GM12801 (cell line): Measurements from ENCODE around the gene ADGRA1.

ENCODE experiments used
- TF ChIP-seq, protein P1 (sequence below): IDR thresholded peaks from one replicate; pipeline ENCODE4 v1.5.1; 2011; ENCODE audit warnings: control low read depth; ENCODE audit not compliant: insufficient read length; ENCODE audit errors: extremely low read depth

The ADGRA1 gene

DNA sequence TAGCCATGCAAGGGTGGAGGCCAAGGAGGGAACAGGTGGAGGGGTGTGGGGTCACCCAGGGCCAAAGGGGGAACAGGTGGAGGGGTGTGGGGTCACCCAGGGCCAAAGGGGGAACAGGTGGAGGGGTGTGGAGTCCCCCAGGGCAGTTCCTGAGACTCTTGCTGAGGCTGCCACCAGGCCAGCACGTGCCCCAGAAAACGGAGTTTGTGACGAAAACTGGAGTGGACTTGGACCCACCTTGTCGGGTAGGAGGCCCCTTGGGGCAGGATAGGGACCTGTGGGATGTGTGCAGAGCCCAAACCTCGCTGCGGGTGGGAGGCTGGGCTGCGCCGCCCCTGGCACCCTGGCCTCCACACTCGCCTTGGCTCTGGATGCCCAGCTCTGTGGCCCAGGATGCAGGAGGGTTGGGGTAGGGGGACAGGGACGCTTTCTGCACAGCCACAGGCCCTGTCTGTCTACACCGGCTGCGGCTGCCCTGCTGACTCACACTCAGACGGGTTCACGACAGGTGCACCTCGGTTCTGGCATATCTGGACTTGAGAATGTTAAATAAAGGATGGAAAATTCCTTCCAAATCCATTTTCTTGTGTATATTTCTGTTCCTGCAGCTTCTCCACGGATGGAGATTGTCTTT lies 562 bp upstream of the ADGRA1 start:
- TF ChIP-seq, protein P1, sequence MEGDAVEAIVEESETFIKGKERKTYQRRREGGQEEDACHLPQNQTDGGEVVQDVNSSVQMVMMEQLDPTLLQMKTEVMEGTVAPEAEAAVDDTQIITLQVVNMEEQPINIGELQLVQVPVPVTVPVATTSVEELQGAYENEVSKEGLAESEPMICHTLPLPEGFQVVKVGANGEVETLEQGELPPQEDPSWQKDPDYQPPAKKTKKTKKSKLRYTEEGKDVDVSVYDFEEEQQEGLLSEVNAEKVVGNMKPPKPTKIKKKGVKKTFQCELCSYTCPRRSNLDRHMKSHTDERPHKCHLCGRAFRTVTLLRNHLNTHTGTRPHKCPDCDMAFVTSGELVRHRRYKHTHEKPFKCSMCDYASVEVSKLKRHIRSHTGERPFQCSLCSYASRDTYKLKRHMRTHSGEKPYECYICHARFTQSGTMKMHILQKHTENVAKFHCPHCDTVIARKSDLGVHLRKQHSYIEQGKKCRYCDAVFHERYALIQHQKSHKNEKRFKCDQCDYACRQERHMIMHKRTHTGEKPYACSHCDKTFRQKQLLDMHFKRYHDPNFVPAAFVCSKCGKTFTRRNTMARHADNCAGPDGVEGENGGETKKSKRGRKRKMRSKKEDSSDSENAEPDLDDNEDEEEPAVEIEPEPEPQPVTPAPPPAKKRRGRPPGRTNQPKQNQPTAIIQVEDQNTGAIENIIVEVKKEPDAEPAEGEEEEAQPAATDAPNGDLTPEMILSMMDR = no peak

GRCh38 chr10:133088179-133088955 lies 643 bp downstream of the ADGRA1 start:
- TF ChIP-seq, protein P1 = no peak

DNA sequence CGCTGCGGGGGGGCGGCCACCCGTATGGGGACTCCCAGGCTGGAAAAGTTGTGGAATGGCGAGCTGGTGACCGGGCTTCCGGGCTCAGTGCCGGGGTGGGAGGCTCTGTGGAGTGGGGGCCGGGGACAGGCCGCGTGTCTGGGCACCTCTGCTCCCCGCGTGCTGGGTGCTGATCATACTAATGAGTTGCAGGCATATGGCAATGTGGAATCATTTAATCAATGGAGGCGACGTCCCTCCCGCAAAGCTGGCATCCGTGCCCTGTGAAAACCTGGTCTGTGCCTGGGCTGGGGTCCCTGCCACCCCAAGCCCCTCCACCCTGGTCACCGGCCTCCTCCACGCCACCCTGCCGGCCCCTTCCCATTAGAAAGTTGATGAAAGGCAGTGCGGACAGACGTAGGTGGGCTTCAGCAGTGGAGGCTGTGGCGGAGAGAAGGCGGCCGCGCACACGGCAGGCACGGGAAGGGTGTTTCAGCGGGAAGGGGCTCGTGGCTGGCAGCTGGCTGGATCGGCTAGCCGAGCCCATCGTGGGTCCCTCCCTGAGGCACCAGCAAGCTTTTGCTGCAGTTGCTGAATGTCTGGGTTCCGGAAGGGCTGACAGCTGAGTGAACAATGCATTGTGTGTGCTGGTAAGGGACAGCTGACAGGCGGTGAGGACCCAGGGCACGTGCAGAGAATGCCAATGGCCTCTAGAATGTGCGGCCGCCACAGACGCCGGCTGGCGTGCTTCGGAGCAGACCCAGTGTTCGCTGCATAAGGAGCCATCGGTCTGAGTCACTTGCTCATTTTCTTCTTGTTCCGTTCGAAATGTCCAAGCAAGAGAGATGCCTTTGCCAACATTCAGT lies 1.5 kb downstream of the ADGRA1 start:
- TF ChIP-seq, protein P1 = no peak

GRCh38 chr10:133090101-133090500 lies 2.4 kb downstream of the ADGRA1 start:
- TF ChIP-seq, protein P1 = no peak

GRCh38 chr10:133090654-133091053 lies 2.9 kb downstream of the ADGRA1 start:
- TF ChIP-seq, protein P1 = no peak

GRCh38 chr10:133091316-133091715 lies 3.6 kb downstream of the ADGRA1 start:
- TF ChIP-seq, protein P1 = no peak

GRCh38 chr10:133093291-133093690 lies 5.6 kb downstream of the ADGRA1 start:
- TF ChIP-seq, protein P1 = no peak
